Measurements from ENCODE around the gene TIGD6. TPM values are rescaled to one million over a fixed set of nuclear protein-coding genes. Genes with fewer than 3 reads are reported as not detected.

The TIGD6 gene
- total RNA-seq, 4 donors from 2014 or later, result 0.62 to 3.0 (median 2.3) TPM

- no peaks in the 10 kb centered on the region for H3K9me3 ChIP-seq
- intact Hi-C loops (cut with DNase I; ENCODE audit: low total_unique reads), result no loop called here
- TF ChIP-seq POLR2A (IDR thresholded peaks at IDR 0.05) (no peak), CTCF (IDR thresholded peaks at IDR 0.05 in 4 of 5, conservative IDR thresholded peaks at IDR 0.05 in 1 of 5) (no peak)
- H3K36me3 ChIP-seq, result no peaks in the 10 kb centered on the region
- no peaks in the 10 kb centered on the region for H3K27me3 ChIP-seq
- DNase-seq (no peak), ATAC-seq (no peak)
- no peak overlapping the region for H3K27ac ChIP-seq
- in situ Hi-C loops (cut with MboI; ENCODE audit: low sequenced_read_pairs in 4 of 4), result no loop called here
- H3K4me3 ChIP-seq, result no peak overlapping the region
- H3K4me1 ChIP-seq, result peaks cover 8 to 15% of the 10 kb centered on the region in 2 donors
Measured at GRCh38 chr5:149957855-149958254, 42.6 kb downstream of the TIGD6 start.

GRCh38 chr5:149956685-149957084 lies 43.8 kb downstream of the TIGD6 start:
- H3K36me3 ChIP-seq, result no peaks in the 10 kb centered on the region
- no peak overlapping the region for H3K4me3 ChIP-seq
- no peaks in the 10 kb centered on the region for H3K27me3 ChIP-seq
- ATAC-seq (no peak), DNase-seq (no peak)
- peaks cover 8 to 14% of the 10 kb centered on the region in 2 donors for H3K4me1 ChIP-seq
- intact Hi-C loops (cut with DNase I; ENCODE audit: low total_unique reads) (no loop called here), in situ Hi-C loops (cut with MboI; ENCODE audit: low sequenced_read_pairs in 4 of 4) (no loop called here)
- H3K27ac ChIP-seq, result no peak overlapping the region
- TF ChIP-seq POLR2A (IDR thresholded peaks at IDR 0.05) (no peak), CTCF (IDR thresholded peaks at IDR 0.05 in 4 of 5, conservative IDR thresholded peaks at IDR 0.05 in 1 of 5) (no peak)
- H3K9me3 ChIP-seq, result no peaks in the 10 kb centered on the region

- Histone ChIP-seq H3K36me3 (no peaks in the 10 kb centered on the region), H3K4me1 (peaks cover 2 to 5% of the 10 kb centered on the region in 2 donors), H3K27ac (no peak overlapping the region), H3K4me3 (no peak overlapping the region), H3K9me3 (no peaks in the 10 kb centered on the region), H3K27me3 (no peaks in the 10 kb centered on the region)
- intact Hi-C loops (cut with DNase I; ENCODE audit: low total_unique reads), result no loop called here
- DNase-seq, result no peak
- TF ChIP-seq POLR2A (IDR thresholded peaks at IDR 0.05) (no peak), CTCF (IDR thresholded peaks at IDR 0.05 in 4 of 5, conservative IDR thresholded peaks at IDR 0.05 in 1 of 5) (no peak)
- in situ Hi-C loops (cut with MboI; ENCODE audit: low sequenced_read_pairs in 4 of 4), result no loop called here
- ATAC-seq, result no peak
Measured at GRCh38 chr5:149954798-149955197, 45.7 kb downstream of the TIGD6 start.

GRCh38 chr5:149953436-149954121 lies 46.9 kb downstream of the TIGD6 start:
- Histone ChIP-seq H3K9me3 (no peaks in the 10 kb centered on the region), H3K27me3 (no peaks in the 10 kb centered on the region), H3K4me1 (no peaks in the 10 kb centered on the region), H3K4me3 (no peak overlapping the region), H3K36me3 (no peaks in the 10 kb centered on the region), H3K27ac (no peak overlapping the region)
- TF ChIP-seq POLR2A (IDR thresholded peaks at IDR 0.05) (no peak), CTCF (IDR thresholded peaks at IDR 0.05 in 4 of 5, conservative IDR thresholded peaks at IDR 0.05 in 1 of 5) (no peak)
- no peak for ATAC-seq
- intact Hi-C loops (cut with DNase I; ENCODE audit: low total_unique reads) (no loop called here), in situ Hi-C loops (cut with MboI; ENCODE audit: low sequenced_read_pairs in 4 of 4) (no loop called here)
- DNase-seq, result no peak
